Loucy (cell line): ENCODE measurements around the gene KLHL14.

Experiments
- EZH2phosphoT487 ChIP-seq: fragments of 200-600 bp; IDR thresholded peaks from 2 replicates; pipeline ENCODE4 v1.6.1; 2018; ENCODE audit warnings: antibody characterized with exemption, mild to moderate bottlenecking, moderate library complexity, borderline replicate concordance
- TF ChIP-seq, protein P1 (sequence below): fragments of 200-600 bp; sonication (generic); conservative IDR thresholded peaks from 2 replicates; pipeline ENCODE4 v1.5.1; 2014; ENCODE audit warnings: mild to moderate bottlenecking, antibody characterized with exemption, low read length

DNA sequence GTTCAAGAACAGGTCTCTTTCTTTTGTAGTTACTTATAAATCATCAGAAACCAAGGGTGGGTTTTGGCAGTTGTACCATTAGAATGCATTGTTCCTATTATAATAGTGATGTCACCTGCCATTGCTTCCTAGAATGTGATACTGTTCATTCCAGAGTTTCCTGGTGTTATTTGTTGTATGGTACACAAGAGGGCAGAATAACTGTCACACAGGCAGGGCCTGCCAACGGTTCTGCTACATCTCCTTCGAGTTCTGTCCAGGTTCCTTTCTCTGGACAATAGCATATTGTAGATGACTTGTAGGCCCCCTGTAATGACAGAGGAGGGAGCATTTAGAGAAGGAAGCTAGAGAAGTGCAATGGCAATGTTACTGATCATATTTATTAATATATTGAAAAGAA lies 98.3 kb downstream of the KLHL14 start:
- TF ChIP-seq EZH2phosphoT487, result no peak
- TF ChIP-seq, protein P1, sequence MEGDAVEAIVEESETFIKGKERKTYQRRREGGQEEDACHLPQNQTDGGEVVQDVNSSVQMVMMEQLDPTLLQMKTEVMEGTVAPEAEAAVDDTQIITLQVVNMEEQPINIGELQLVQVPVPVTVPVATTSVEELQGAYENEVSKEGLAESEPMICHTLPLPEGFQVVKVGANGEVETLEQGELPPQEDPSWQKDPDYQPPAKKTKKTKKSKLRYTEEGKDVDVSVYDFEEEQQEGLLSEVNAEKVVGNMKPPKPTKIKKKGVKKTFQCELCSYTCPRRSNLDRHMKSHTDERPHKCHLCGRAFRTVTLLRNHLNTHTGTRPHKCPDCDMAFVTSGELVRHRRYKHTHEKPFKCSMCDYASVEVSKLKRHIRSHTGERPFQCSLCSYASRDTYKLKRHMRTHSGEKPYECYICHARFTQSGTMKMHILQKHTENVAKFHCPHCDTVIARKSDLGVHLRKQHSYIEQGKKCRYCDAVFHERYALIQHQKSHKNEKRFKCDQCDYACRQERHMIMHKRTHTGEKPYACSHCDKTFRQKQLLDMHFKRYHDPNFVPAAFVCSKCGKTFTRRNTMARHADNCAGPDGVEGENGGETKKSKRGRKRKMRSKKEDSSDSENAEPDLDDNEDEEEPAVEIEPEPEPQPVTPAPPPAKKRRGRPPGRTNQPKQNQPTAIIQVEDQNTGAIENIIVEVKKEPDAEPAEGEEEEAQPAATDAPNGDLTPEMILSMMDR, result peak; percentile 51
